Fibroblast of mammary gland (primary cell): ENCODE results near the gene ZNF319.

Experiments used
- DNase-seq: peaks from one replicate; pipeline ENCODE4 v3.0.0-alpha.2; 2010; ENCODE audit warnings: low read depth
- H3K4me3 ChIP-seq: 2 replicates; pipeline ENCODE4 v1.5.1; 2011; ENCODE audit warnings: low read depth, mild to moderate bottlenecking, low read length, moderate library complexity; ENCODE audit not compliant: control insufficient read depth
- TF ChIP-seq, protein P1 (sequence below): conservative IDR thresholded peaks from 2 replicates; pipeline ENCODE4 v1.5.1; 2011; ENCODE audit warnings: low read depth, low read length, inconsistent platforms; ENCODE audit not compliant: control insufficient read depth, insufficient read depth

Gene ZNF319

GRCh38 chr16:57993438-57993837, 7.0 kb downstream of the ZNF319 start:
- TF ChIP-seq, protein P1, sequence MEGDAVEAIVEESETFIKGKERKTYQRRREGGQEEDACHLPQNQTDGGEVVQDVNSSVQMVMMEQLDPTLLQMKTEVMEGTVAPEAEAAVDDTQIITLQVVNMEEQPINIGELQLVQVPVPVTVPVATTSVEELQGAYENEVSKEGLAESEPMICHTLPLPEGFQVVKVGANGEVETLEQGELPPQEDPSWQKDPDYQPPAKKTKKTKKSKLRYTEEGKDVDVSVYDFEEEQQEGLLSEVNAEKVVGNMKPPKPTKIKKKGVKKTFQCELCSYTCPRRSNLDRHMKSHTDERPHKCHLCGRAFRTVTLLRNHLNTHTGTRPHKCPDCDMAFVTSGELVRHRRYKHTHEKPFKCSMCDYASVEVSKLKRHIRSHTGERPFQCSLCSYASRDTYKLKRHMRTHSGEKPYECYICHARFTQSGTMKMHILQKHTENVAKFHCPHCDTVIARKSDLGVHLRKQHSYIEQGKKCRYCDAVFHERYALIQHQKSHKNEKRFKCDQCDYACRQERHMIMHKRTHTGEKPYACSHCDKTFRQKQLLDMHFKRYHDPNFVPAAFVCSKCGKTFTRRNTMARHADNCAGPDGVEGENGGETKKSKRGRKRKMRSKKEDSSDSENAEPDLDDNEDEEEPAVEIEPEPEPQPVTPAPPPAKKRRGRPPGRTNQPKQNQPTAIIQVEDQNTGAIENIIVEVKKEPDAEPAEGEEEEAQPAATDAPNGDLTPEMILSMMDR: no peak
- DNase-seq: no peak
- H3K4me3 ChIP-seq: no peak overlapping the region

GRCh38 chr16:57992084-57992483, 8.4 kb downstream of the ZNF319 start:
- no peak for DNase-seq
- TF ChIP-seq, protein P1: no peak
- no peak overlapping the region for H3K4me3 ChIP-seq

GRCh38 chr16:57991551-57992059, 8.9 kb downstream of the ZNF319 start:
- H3K4me3 ChIP-seq: no peak overlapping the region
- DNase-seq: no peak
- TF ChIP-seq, protein P1: no peak

DNA sequence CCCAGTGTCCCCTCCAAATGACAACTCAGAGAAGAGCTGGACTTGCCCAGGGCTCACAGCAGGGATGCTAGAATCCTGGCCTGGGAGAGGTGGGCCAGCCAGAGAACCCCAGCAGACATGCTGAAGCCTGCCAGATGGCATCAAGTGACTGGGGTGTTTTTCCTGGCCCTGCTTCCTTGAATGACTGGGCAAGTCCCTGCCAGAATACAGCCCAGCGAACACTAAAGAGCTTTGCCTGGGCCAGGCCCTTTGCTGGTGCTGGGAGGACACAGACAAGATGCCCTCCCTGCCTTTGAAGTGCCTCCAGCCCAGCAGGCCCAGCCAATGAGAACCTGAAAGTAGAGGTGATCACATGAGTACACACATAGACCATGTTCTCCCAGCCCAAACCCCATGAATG, 11.5 kb downstream of the ZNF319 start:
- no peak for DNase-seq
- no peak overlapping the region for H3K4me3 ChIP-seq
- TF ChIP-seq, protein P1: no peak

DNA sequence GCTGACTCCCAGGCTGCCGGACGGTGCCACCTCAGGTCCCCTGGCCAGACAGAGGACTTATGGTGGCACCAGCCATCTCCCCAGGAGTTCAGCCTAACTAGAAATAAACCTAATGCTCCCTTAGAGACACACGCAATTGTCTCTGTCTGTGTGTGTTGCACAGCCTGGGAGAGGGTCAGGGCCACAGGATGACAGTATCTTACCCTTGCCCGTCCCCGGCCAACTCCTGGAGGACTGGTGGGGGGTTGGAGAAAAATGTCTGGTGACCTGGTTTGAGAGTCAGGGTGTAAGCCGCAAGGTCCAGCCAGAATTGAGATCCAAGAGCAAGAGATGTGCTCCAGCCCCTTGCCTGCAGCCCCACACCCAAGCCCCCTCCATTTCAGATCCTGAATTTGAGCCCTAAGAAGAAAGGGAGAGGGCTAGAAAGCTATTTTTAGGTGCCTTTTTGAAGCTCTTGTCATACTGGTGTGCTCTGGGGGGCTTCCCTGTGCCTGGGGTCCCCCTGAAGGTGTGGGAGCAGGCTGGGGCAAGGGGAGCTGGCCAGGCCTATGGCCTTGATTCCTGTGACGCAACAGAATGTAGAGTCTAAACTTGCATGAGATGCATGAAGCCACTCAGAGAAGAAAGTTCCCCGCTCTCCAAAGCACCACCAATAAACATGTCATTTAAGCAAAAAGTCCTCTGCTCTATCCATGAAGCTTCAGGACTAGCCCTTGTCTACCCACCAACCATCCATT, 12.9 kb downstream of the ZNF319 start:
- DNase-seq: no peak
- TF ChIP-seq, protein P1: no peak
- no peak overlapping the region for H3K4me3 ChIP-seq

GRCh38 chr16:57986196-57986595, 14.3 kb downstream of the ZNF319 start:
- DNase-seq: no peak
- TF ChIP-seq, protein P1: no peak
- no peak overlapping the region for H3K4me3 ChIP-seq
